Activated CD4-positive, alpha-beta T cell treated with anti-CD3 and anti-CD28 coated beads, Interleukin-2, amount 10 ng/mL, durations not matched to agents 24 days and 14 days (primary cell): ENCODE results near the gene WNT7B. TPM values are rescaled to one million over a fixed set of nuclear protein-coding genes. Genes with fewer than 3 reads are reported as not detected.

ENCODE experiments used
- DNase-seq: peaks from one replicate; pipeline ENCODE4 v3.0.0; 2022
- H3K27ac Mint-ChIP-seq: one replicate; pipeline ENCODE4 v1.8.0; 2022; ENCODE audit warnings: mild to moderate bottlenecking, mixed read lengths
- H3K27me3 Mint-ChIP-seq: one replicate; pipeline ENCODE4 v1.8.0; 2022; ENCODE audit warnings: mixed read lengths
- H3K36me3 Mint-ChIP-seq: one replicate; pipeline ENCODE4 v1.8.0; 2022; ENCODE audit warnings: low read depth, mild to moderate bottlenecking, mixed read lengths
- H3K4me1 Mint-ChIP-seq: one replicate; pipeline ENCODE4 v1.8.0; 2021; ENCODE audit warnings: mixed read lengths
- H3K4me3 Mint-ChIP-seq: one replicate; pipeline ENCODE4 v1.8.0; 2022; ENCODE audit warnings: mild to moderate bottlenecking, moderate library complexity, mixed read lengths
- H3K9me3 Mint-ChIP-seq: one replicate; pipeline ENCODE4 v1.8.0; 2021; ENCODE audit warnings: mixed read lengths
- intact Hi-C: fragments of 100-400 bp; cut with micrococcal nuclease; formaldehyde crosslinking; loops from one replicate; pipeline ENCODE4 v1.15.1; 2023
- total RNA-seq: library from RNA; stranded (reverse); gene quantifications from 2 replicates; pipeline ENCODE4 v1.2.3, GENCODE V29; 2022

WNT7B gene
- total RNA-seq, 1 donor from 2014 or later = not detected

DNA sequence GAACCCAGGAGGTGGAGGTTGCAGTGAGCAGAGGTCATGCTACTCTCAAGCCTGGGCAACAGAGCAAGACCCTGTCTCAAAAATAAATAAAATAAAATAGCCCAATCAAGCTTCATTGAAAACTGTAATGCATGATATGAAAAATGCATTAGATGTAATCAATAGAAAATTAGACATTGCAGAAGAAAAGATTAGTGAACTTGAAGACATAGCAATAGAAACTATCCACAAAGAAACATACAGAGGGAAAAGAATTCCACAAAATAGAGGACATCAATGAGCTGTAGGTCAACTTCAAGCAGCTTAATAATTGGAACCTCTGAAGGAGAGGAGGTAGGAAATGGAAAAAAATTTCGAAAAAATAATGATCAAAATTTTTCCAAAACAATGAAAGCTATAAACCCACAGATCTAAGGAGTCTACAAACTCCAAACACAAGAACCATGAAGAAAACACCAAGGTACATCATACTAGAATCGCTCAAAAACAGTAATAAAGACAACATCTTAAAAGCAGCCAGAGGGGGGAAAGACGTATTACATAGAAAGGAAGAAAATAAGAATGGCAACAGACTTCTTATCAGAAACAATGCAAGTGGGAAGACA is 104.2 kb downstream of the WNT7B start:
- no peaks in the 10 kb centered on the region for H3K36me3 Mint-ChIP-seq
- intact Hi-C loops = no loop called here
- no peak overlapping the region for H3K4me3 Mint-ChIP-seq
- no peak overlapping the region for H3K27ac Mint-ChIP-seq
- DNase-seq = no peak
- H3K27me3 Mint-ChIP-seq = peaks cover 45% of the 10 kb centered on the region
- no peaks in the 10 kb centered on the region for H3K4me1 Mint-ChIP-seq
- no peaks in the 10 kb centered on the region for H3K9me3 Mint-ChIP-seq

DNA sequence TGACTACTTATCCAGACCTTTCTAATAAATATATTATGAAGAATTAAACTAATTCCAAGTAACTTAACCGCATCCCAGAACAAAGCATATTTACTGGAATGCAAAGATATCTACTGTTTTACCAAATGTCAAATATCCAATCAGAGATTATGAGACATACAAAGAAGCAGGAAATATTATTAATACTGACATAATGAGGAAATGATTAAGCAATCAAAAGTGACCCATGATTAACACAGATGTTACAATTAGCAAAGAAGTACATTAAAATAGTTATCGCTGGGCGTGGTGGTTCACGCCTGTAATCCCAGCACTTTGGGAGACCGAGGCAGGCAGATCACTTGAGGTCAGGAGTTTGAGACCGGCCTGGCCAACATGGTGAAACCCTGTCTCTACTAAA is 105.2 kb downstream of the WNT7B start:
- intact Hi-C loops = no loop called here
- no peak overlapping the region for H3K4me3 Mint-ChIP-seq
- H3K27me3 Mint-ChIP-seq = peaks cover 45% of the 10 kb centered on the region
- DNase-seq = no peak
- H3K4me1 Mint-ChIP-seq = no peaks in the 10 kb centered on the region
- H3K27ac Mint-ChIP-seq = no peak overlapping the region
- no peaks in the 10 kb centered on the region for H3K36me3 Mint-ChIP-seq
- no peaks in the 10 kb centered on the region for H3K9me3 Mint-ChIP-seq

Other genes with a start within 250 kb of the WNT7B start
- gene PPARA, start 173.4 kb upstream of the WNT7B start, total RNA-seq = 13.0 and 14.4 TPM in 2 replicates